Putamen (tissue), 1 donor: ENCODE data around the gene SOCS2.
A peak's percentile ranks its signal among the peaks of the same experiment; 100 is the strongest.
"Not testable (repeated sequence)": the region's sequence is repeated elsewhere in the genome, so short reads cannot be mapped to it uniquely, and the experiment has no call there.

Experiments
- DNase-seq: peaks from one replicate; pipeline ENCODE4 v3.0.0-alpha.2; 2016; ENCODE audit warnings: low spot score

SOCS2 gene

GRCh38 chr12:93571925-93572711 is at the start of gene SOCS2:
SOCS2 (plus strand) TSS chr12:93572675; CDS start chr12:93572898, 223 bp downstream.
- no peak for DNase-seq

GRCh38 chr12:93524386-93525133 is 47.9 kb upstream of the SOCS2 start:
- DNase-seq, result no peak

- no peak for DNase-seq
Measured at GRCh38 chr12:93526786-93527428, 45.6 kb upstream of the SOCS2 start.

GRCh38 chr12:93530358-93530757 is 42.1 kb upstream of the SOCS2 start:
- no peak for DNase-seq

GRCh38 chr12:93533310-93533709 is 39.2 kb upstream of the SOCS2 start:
- DNase-seq, result no peak

GRCh38 chr12:93536111-93536765 is 36.2 kb upstream of the SOCS2 start:
- no peak for DNase-seq

GRCh38 chr12:93536766-93537488 is 35.5 kb upstream of the SOCS2 start:
- DNase-seq, result peak; percentile 30

GRCh38 chr12:93537769-93538168 is 34.7 kb upstream of the SOCS2 start:
- DNase-seq, result no peak

- no peak for DNase-seq
Measured at GRCh38 chr12:93539821-93540220, 32.7 kb upstream of the SOCS2 start.

- DNase-seq, result no peak
Measured at GRCh38 chr12:93540466-93540865, 32.0 kb upstream of the SOCS2 start.

- no peak for DNase-seq
Measured at GRCh38 chr12:93541578-93542225, 30.8 kb upstream of the SOCS2 start.

GRCh38 chr12:93547778-93548177 is 24.7 kb upstream of the SOCS2 start:
- no peak for DNase-seq

- no peak for DNase-seq
Measured at GRCh38 chr12:93549174-93549573, 23.3 kb upstream of the SOCS2 start.

GRCh38 chr12:93550748-93551611 is 21.5 kb upstream of the SOCS2 start:
- no peak for DNase-seq

GRCh38 chr12:93552427-93552826 is 20.0 kb upstream of the SOCS2 start:
- DNase-seq, result no peak

GRCh38 chr12:93557879-93558278 is 14.6 kb upstream of the SOCS2 start:
- DNase-seq, result not testable (repeated sequence)

- not testable (repeated sequence) for DNase-seq
Measured at GRCh38 chr12:93558685-93559084, 13.8 kb upstream of the SOCS2 start.

- DNase-seq, result no peak
Measured at GRCh38 chr12:93563807-93564538, 8.5 kb upstream of the SOCS2 start.

- no peak for DNase-seq
Measured at GRCh38 chr12:93565760-93566159, 6.7 kb upstream of the SOCS2 start.
